Ovary (tissue), 9 donors: ENCODE measurements around the gene MX1. TPM values are rescaled to one million over a fixed set of nuclear protein-coding genes. Genes with fewer than 3 reads are reported as not detected.

ENCODE experiments used
- DNase-seq, 5 donors: peaks; one replicate each; pipeline ENCODE4 v3.0.0-alpha.2; 2019 to 2020
- H3K27ac ChIP-seq, 2 donors: fragments of 200-600 bp; one replicate each; pipeline versions ENCODE4 v1.5.1 to v1.8.0; 2019 to 2022
- H3K27me3 ChIP-seq: fragments of 200-600 bp; one replicate; pipeline ENCODE4 v1.8.0; 2022
- H3K36me3 ChIP-seq: fragments of 200-600 bp; sonication (generic); one replicate; pipeline ENCODE4 v1.5.1; 2019
- H3K4me1 ChIP-seq: one replicate; pipeline ENCODE4 v1.8.1; 2013; ENCODE audit warnings: mild to moderate bottlenecking, moderate library complexity; ENCODE audit not compliant: insufficient read depth
- H3K4me3 ChIP-seq: fragments of 200-600 bp; sonication (generic); one replicate; pipeline ENCODE4 v1.5.1; 2017
- H3K9me3 ChIP-seq, 2 donors: fragments of 200-600 bp in 1 of 2; sonication (generic) in 1 of 2; one replicate each; pipeline versions ENCODE4 v1.5.1 to v1.8.1; 2013 to 2019; ENCODE audit warnings: mild to moderate bottlenecking in 1 of 2, moderate library complexity in 1 of 2
- EP300 ChIP-seq: sonication (generic); formaldehyde crosslinking; IDR thresholded peaks from one replicate; pipeline ENCODE4 v1.6.1; 2017; ENCODE audit warnings: antibody characterized with exemption
- POLR2A ChIP-seq: fragments of 450-650 bp; IDR thresholded peaks from one replicate; pipeline ENCODE4 v1.6.1; 2017; ENCODE audit warnings: antibody characterized with exemption, mild to moderate bottlenecking, moderate library complexity
- whole genome bisulfite sequencing, 3 donors: extraction: QIAGEN DNeasy Blood & Tissue Kit in 1 of 3; methylation state at CpG; one replicate each; pipeline versions ENCODE4 v1.1.5 to v1.1.7; 2013 to 2017; 5-methylcytosine and 5-hydroxymethylcytosine counted together
- intact Hi-C, 4 donors: fragments of 100-400 bp; cut with DNase I; formaldehyde crosslinking; loops; one replicate each; pipeline versions ENCODE4 v1.11.0 to v1.15.1; 2022 to 2023
- polyA plus RNA-seq, 2 donors: library from polyadenylated mRNA; stranded (reverse); fragments of 200-250 nt in 1 of 2; fragments of 350-450 nt in 1 of 2; fragmentation: Illumina TruSeq in 1 of 2; extraction: RNeasy Lipid Tissue Mini Kit (QIAGEN cat#74804) in 1 of 2; gene quantifications; one replicate each; pipeline ENCODE4 v1.2.3, GENCODE V29; 2013 to 2014
- total RNA-seq, 7 donors: library from RNA; depleted of rRNA in 2 of 7; stranded (reverse); fragments of >200 nt in 2 of 7; fragmentation: NEBNext Ultra II Directional in 3 of 7; extraction: Animal tissue kit (Norgen Biotek cat#: 25700) in 3 of 7; gene quantifications; one replicate each; pipeline versions ENCODE4 v1.1.0 to v1.2.4, GENCODE V29; 2016 to 2023
- TF ChIP-seq, protein P1 (sequence below), 3 donors: fragments of 450-650 bp in 2 of 3; fragments of 200-600 bp in 1 of 3; IDR thresholded peaks; one replicate each; pipeline versions ENCODE4 v1.5.1 to v1.8.0; 2016 to 2022; ENCODE audit warnings: antibody characterized with exemption in 3 of 3, mild to moderate bottlenecking in 1 of 3
- donor health status: DM: no; HTN: no; CAD: no; lungs with moderate emphysema.
- donor health status: DM: no; HTN: no; CAD: no.
- donor health status: Bipolar disorder and iron deficiency.
- donor health status: DM: yes; HTN: yes; CAD: no.
- donor health status: DM: no; HTN: no; CAD: no.
- donor health status: DM: yes; HTN: yes; CAD: no.

Gene MX1
- total and polyA plus RNA-seq, 9 donors = 25.2 to 118 (median 43.5) TPM

DNA sequence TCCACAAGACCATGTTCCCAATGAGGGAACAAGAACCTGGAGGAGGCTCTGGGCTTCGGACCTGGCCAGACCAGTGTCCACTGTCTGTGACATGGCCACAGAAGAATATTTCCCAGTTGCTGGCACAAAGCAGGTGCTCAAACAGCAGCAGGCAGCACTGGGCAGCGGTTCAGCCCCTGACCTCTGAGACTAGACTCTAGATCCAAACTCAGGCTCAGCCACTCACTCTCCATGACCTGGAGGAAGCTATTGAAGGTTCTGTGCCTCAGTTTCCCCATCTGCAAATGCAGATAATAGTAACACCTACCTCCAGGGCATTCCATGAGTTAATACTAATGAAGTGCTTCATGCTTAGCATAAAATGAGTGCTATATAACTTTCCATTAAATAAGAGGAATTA, 73.9 kb downstream of the MX1 start:
- H3K36me3 ChIP-seq = no peaks in the 10 kb centered on the region
- H3K27me3 ChIP-seq = no peaks in the 10 kb centered on the region
- intact Hi-C loops = no loop called here
- WGBS, 3 donors = 81 to 91% (median 87%) methylated on average over 2 of the region's 2 CpGs
- no peak overlapping the region for H3K4me3 ChIP-seq
- no peak overlapping the region for H3K27ac ChIP-seq
- TF ChIP-seq EP300 (no peak), POLR2A (no peak)
- TF ChIP-seq, protein P1, sequence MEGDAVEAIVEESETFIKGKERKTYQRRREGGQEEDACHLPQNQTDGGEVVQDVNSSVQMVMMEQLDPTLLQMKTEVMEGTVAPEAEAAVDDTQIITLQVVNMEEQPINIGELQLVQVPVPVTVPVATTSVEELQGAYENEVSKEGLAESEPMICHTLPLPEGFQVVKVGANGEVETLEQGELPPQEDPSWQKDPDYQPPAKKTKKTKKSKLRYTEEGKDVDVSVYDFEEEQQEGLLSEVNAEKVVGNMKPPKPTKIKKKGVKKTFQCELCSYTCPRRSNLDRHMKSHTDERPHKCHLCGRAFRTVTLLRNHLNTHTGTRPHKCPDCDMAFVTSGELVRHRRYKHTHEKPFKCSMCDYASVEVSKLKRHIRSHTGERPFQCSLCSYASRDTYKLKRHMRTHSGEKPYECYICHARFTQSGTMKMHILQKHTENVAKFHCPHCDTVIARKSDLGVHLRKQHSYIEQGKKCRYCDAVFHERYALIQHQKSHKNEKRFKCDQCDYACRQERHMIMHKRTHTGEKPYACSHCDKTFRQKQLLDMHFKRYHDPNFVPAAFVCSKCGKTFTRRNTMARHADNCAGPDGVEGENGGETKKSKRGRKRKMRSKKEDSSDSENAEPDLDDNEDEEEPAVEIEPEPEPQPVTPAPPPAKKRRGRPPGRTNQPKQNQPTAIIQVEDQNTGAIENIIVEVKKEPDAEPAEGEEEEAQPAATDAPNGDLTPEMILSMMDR (IDR thresholded peaks at IDR 0.05) = no peak
- H3K4me1 ChIP-seq = no peaks in the 10 kb centered on the region
- DNase-seq = no peak
- H3K9me3 ChIP-seq = no peaks in the 10 kb centered on the region

DNA sequence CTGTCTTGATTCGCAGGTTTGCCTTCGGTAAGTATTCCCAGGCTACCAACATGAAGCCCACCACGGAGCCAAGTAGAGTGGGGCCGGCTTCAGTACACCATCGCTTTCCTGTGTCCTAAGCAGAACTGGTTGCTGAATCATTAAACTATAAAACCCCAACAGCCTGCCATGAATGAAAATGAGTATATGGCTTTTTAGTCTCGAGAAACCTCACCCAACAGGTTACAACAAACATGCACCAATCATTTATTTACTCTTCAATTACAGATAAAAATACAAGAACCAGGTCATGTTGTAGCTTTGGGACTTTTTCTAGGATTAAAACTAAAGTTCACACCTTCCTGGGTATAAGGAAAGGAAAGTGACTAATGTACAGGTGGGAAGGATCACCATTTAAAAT, 74.3 kb downstream of the MX1 start:
- TF ChIP-seq POLR2A = no peak
- no peak for TF ChIP-seq EP300
- TF ChIP-seq, protein P1 (IDR thresholded peaks at IDR 0.05) = no peak
- WGBS, 3 donors = 81 to 84% (median 83%) methylated on average over 6 of the region's 6 CpGs
- intact Hi-C loops = no loop called here
- Histone ChIP-seq H3K36me3 (no peaks in the 10 kb centered on the region), H3K4me1 (no peaks in the 10 kb centered on the region), H3K27ac (no peak overlapping the region), H3K27me3 (no peaks in the 10 kb centered on the region), H3K9me3 (no peaks in the 10 kb centered on the region), H3K4me3 (no peak overlapping the region)
- no peak for DNase-seq

DNA sequence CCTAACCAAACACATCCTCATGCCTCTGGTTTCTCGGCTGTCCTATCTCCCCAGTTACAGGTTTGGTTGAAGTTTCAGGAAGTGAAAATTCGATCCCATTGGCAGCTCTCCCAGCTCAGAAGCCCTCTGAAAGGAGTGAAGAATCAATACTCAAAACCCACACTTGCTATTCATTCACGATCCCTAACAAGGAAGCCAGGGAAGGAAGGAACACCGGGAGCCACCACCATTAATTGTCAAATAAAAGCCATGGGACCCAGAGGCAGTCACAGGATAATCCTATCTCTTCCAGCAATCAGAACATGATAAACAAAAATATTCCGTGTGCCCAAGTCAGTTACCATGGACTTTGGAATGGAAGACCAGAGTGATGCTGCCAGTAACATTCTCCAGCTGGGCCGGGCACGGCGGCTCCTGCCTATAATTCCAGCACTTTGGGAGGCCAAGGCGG, 74.9 kb downstream of the MX1 start:
- Histone ChIP-seq H3K36me3 (no peaks in the 10 kb centered on the region), H3K27ac (no peak overlapping the region), H3K4me3 (no peak overlapping the region), H3K4me1 (no peaks in the 10 kb centered on the region), H3K27me3 (no peaks in the 10 kb centered on the region), H3K9me3 (no peaks in the 10 kb centered on the region)
- intact Hi-C loops = no loop called here
- no peak for DNase-seq
- TF ChIP-seq, protein P1 (IDR thresholded peaks at IDR 0.05) = no peak
- TF ChIP-seq POLR2A (no peak), EP300 (no peak)
- 60 to 68% (median 62%) methylated on average over 9 of the region's 9 CpGs for WGBS, 3 donors

DNA sequence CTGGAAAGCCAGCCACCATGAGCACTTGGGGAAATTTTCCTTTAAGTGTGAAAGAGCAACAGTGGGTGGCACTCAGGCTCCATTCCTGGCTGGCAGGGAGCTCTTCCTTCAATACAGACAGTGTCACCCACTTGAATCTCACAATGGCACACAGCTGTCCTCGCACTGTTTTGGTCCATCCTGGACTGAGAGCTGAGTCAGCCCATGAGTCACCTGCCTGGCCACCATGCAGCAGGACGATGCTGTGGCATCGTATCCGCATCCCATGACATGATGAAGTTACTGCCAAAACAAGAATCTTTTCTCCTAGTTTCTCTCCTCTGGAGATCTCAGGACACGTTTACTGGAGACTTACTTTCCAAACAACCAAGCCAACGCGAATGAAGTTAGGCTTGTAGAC, 75.9 kb downstream of the MX1 start:
- Histone ChIP-seq H3K36me3 (no peaks in the 10 kb centered on the region), H3K27me3 (no peaks in the 10 kb centered on the region), H3K4me3 (no peak overlapping the region), H3K4me1 (peaks cover under 1% of the 10 kb centered on the region), H3K9me3 (no peaks in the 10 kb centered on the region), H3K27ac (no peak overlapping the region)
- intact Hi-C loops = no loop called here
- no peak for DNase-seq
- TF ChIP-seq POLR2A = no peak
- no peak for TF ChIP-seq EP300
- TF ChIP-seq, protein P1 (IDR thresholded peaks at IDR 0.05) = no peak
- WGBS, 3 donors = 78 to 82% (median 79%) methylated on average over 7 of the region's 7 CpGs
